WI38 (cell line): ENCODE measurements around the gene ZFP57.
"Not testable (repeated sequence)": the region's sequence is repeated elsewhere in the genome, so short reads cannot be mapped to it uniquely, and the experiment has no call there.

Experiments
- H3K4me3 ChIP-seq: 2 replicates; pipeline ENCODE4 v1.5.1; 2011; ENCODE audit warnings: low read depth, mild to moderate bottlenecking, control low read depth, low read length
- TF ChIP-seq, protein P1 (sequence below): IDR thresholded peaks from 2 replicates; pipeline ENCODE4 v1.5.1; 2012; ENCODE audit warnings: low read depth, mild to moderate bottlenecking, control low read depth, low read length

The ZFP57 gene

DNA sequence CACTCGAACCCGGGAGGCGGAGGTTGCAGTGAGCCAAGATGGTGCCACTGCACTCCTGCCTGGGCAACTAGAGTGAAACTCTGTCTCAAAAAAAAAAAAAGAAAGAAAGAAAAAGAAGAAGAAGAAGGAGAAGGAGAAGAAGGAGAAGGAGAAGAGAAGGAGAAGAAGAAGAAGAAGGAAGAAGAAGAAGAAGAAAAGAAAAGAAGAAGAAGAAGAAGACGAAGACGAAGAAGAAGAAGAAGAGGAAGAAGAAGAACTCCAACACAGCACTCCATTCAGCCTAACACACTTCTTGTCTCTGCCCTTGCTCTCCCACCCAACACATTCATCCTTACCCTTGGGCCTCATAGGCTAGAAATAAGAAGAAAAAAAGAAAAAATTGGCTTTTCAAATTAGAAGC is 6.9 kb downstream of the ZFP57 start:
- H3K4me3 ChIP-seq = no peak overlapping the region
- TF ChIP-seq, protein P1, sequence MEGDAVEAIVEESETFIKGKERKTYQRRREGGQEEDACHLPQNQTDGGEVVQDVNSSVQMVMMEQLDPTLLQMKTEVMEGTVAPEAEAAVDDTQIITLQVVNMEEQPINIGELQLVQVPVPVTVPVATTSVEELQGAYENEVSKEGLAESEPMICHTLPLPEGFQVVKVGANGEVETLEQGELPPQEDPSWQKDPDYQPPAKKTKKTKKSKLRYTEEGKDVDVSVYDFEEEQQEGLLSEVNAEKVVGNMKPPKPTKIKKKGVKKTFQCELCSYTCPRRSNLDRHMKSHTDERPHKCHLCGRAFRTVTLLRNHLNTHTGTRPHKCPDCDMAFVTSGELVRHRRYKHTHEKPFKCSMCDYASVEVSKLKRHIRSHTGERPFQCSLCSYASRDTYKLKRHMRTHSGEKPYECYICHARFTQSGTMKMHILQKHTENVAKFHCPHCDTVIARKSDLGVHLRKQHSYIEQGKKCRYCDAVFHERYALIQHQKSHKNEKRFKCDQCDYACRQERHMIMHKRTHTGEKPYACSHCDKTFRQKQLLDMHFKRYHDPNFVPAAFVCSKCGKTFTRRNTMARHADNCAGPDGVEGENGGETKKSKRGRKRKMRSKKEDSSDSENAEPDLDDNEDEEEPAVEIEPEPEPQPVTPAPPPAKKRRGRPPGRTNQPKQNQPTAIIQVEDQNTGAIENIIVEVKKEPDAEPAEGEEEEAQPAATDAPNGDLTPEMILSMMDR = no peak

DNA sequence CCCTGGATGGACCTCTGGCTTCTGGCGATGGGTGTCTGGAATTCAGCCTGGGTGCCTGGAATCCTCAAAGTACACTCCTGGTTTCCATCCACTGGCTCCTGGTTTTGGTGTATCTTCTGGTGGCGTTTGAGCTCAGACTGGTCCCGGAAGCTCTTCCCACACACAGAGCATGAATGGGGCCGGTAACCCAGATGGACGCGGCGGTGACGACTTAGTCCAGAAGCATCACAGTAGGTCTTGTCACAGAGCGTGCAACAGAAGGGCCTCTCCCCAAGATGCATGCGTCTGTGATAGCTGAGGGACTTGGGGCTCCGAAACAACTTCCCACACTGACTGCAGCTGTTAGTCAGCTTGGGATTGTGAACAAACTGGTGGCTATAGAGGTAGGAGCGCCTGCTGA is 7.8 kb downstream of the ZFP57 start:
- TF ChIP-seq, protein P1 = no peak
- no peak overlapping the region for H3K4me3 ChIP-seq

DNA sequence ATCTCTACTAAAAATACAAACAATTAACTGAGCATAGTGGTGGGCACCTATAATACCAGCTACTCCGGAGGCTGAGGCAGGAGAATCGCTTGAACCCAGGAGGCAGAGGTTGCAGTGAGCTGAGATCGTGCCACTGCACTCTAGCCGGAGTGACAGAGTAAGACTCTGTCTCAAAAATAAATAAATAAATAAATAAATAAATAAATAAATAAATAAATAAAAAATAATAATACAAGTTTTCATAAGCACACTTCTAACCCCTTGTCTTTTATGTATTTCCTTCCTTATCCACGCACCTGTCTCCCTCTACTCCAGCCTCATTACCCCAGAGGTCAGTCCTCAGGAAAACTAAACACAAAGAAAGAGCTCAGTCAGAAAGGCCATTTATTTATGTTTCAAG is 8.8 kb downstream of the ZFP57 start:
- H3K4me3 ChIP-seq = not testable (repeated sequence)

DNA sequence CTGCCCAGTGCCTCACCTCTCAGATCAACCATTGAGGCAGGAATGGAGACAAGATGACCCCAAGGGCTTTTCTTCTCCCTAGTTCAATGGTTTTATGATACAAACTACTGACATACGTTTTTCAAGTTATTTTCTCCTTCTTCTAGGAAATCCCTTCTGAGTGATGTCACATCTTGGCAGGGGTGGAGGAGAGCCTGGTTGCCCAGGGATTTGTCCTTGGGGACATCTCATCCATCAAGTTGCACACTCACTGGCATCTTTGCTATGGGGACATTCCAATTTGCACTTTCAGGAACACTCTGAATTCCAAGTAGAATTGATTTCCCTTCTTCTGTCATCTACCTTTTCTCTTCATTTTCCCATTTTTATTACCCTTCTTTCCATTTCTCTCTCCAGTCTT is 9.9 kb downstream of the ZFP57 start:
- H3K4me3 ChIP-seq = no peak overlapping the region
- TF ChIP-seq, protein P1 = no peak

DNA sequence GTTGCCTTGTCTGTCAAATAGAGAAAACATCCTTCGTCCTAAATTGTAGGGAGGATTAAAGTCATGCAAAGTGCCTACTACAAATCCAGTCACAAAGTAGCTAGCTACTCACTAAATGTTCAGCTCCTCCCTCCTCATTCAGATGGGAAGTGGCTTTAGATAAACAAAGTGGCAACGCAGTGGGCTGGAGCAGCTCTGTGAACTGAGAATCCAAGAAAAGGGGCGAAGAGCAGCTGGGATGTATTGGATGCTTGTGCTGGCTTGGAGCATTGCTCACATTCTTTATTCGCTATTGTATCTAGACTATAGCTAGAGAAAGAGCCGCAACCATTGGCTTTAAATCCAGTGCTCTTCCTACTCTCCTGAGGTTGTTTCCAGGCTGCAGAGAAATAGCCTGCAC is 13.8 kb downstream of the ZFP57 start:
- TF ChIP-seq, protein P1 = no peak
- H3K4me3 ChIP-seq = no peak overlapping the region

DNA sequence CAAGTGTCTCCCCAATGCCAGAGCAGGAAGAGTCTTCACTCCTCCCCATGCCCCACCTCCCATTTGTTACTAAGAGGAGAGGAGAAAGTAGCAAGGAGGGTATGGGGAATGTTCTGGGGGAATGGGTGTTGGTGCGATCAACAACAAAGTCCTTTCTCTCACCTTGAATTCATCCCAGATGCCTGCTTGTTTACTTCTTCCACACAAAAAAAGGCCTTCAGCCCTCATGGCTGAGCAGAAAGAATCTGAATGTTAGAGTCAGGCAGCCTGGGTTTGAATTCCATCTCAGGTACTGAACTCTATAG is 14.2 kb downstream of the ZFP57 start:
- no peak overlapping the region for H3K4me3 ChIP-seq

DNA sequence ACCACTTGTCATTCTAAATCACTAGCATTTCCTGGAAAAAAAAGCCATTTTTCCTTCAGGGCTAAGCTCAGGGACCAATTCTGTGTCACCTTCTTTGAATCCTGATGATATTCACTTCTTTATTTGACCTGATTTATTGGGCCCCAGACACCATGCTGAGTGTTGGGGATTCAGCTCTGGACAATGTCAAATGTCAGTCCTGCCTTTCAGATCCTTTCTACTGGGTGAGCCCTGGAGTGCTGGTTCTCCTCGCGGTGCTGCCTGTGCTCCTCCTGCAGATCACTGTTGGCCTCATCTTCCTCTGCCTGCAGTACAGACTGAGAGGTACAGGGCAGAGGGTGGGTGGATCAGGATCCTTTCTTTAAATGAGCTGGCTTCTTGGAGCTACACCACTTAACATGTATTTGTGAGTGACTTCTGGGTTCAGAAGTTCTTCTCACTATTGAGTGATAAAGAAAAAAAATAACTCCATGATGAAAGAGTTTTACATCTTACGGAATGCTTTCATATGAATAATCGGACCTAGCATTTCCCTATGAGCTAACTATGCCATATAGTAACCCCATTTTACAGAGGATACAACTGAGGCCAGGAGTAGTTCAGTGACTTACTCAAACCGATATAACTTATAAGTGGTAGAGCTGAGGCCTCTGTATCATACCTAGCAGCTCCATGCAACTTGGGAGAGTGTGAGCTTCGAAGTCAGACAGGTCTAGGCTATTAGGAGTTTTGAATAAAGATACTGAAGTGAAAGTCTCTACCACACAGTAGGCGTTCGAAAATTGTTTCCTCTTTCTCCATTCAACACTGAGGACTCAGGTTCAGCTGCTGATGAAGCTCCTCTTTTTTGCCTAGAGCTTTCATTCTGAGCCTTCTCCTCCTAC is 14.8 kb downstream of the ZFP57 start:
- no peak overlapping the region for H3K4me3 ChIP-seq

More for the DNA sequence above, 14.2 kb downstream of the ZFP57 start:
- TF ChIP-seq, protein P1 = no peak

More for the DNA sequence above, 14.8 kb downstream of the ZFP57 start:
- TF ChIP-seq, protein P1 = no peak
